GM23338 (cell line): ENCODE results near the gene PLXNA2. TPM values are rescaled to one million over a fixed set of nuclear protein-coding genes. Genes with fewer than 3 reads are reported as not detected.

Experiments used
- ATAC-seq: fragments of 200-7000 bp; cut with Tn5 transposase; 3 replicates; pipeline ENCODE4 v1.9.1; 2020
- DNase-seq: peaks from one replicate; pipeline ENCODE4 v3.0.0-alpha.2; 2015; ENCODE audit warnings: low spot score
- H2AFZ ChIP-seq: fragments of 200-600 bp; sonication (generic); 2 replicates; pipeline ENCODE4 v1.8.0; 2016; ENCODE audit warnings: antibody characterized with exemption, mild to moderate bottlenecking, moderate library complexity
- H3F3A ChIP-seq: fragments of 200-600 bp; sonication (generic); replicated peaks from 2 replicates; pipeline ENCODE4 v1.8.0; 2017; ENCODE audit warnings: antibody characterized with exemption, mixed run types, low read depth
- H3K27ac ChIP-seq: fragments of 200-600 bp; sonication (generic); 2 replicates; pipeline ENCODE4 v1.6.1; 2016; ENCODE audit warnings: low read depth
- H3K27me3 ChIP-seq: fragments of 200-600 bp; sonication (generic); 2 replicates; pipeline ENCODE4 v1.8.0; 2016; ENCODE audit warnings: mild to moderate bottlenecking, mixed run types, moderate library complexity; ENCODE audit not compliant: insufficient read depth
- H3K36me3 ChIP-seq: fragments of 200-600 bp; sonication (generic); 2 replicates; pipeline ENCODE4 v1.8.0; 2016; ENCODE audit warnings: mild to moderate bottlenecking; ENCODE audit not compliant: insufficient read depth
- H3K4me1 ChIP-seq: fragments of 200-600 bp; sonication (generic); 2 replicates; pipeline ENCODE4 v1.8.0; 2016; ENCODE audit warnings: mild to moderate bottlenecking, moderate library complexity; ENCODE audit not compliant: insufficient read depth
- H3K4me2 ChIP-seq: fragments of 200-600 bp; sonication (generic); 2 replicates; pipeline ENCODE4 v1.7.1; 2017; ENCODE audit warnings: mixed run types
- H3K4me3 ChIP-seq: fragments of 200-600 bp; sonication (generic); 2 replicates; pipeline ENCODE4 v1.6.1; 2016; ENCODE audit warnings: mixed run types
- H3K79me2 ChIP-seq: fragments of 200-600 bp; sonication (generic); replicated peaks from 2 replicates; pipeline ENCODE4 v1.8.0; 2017; ENCODE audit warnings: mild to moderate bottlenecking; ENCODE audit not compliant: insufficient read depth
- H3K9me2 ChIP-seq: fragments of 200-600 bp; sonication (generic); 2 replicates; pipeline ENCODE4 v1.8.0; 2017; ENCODE audit not compliant: insufficient read depth
- H4K20me1 ChIP-seq: fragments of 200-600 bp; sonication (generic); replicated peaks from 2 replicates; pipeline ENCODE4 v1.8.0; 2017; ENCODE audit warnings: mild to moderate bottlenecking; ENCODE audit not compliant: insufficient read depth
- H3K27ac Mint-ChIP-seq: 2 replicates; pipeline ENCODE4 v1.8.0; 2020; ENCODE audit warnings: inconsistent platforms, mild to moderate bottlenecking, moderate library complexity, mixed read lengths
- H3K27me3 Mint-ChIP-seq: 3 replicates; pipeline ENCODE4 v1.8.0; 2022; ENCODE audit warnings: low read depth, mild to moderate bottlenecking, moderate library complexity, mixed read lengths, inconsistent platforms; ENCODE audit not compliant: insufficient read depth, poor library complexity
- H3K36me3 Mint-ChIP-seq: 3 replicates; pipeline ENCODE4 v1.8.0; 2021; ENCODE audit warnings: low read depth, mild to moderate bottlenecking, inconsistent platforms, moderate library complexity, mixed read lengths
- H3K4me1 Mint-ChIP-seq: 3 replicates; pipeline ENCODE4 v1.8.0; 2020; ENCODE audit warnings: mild to moderate bottlenecking, inconsistent platforms, mixed read lengths
- H3K4me3 Mint-ChIP-seq: 3 replicates; pipeline ENCODE4 v1.8.0; 2021; ENCODE audit warnings: moderate library complexity, mild to moderate bottlenecking, inconsistent platforms, mixed read lengths
- H3K9me3 Mint-ChIP-seq: 3 replicates; pipeline ENCODE4 v1.8.0; 2020; ENCODE audit warnings: moderate library complexity, mild to moderate bottlenecking, inconsistent platforms, mixed read lengths
- CREB1 ChIP-seq: fragments of 250-450 bp; sonication (Bioruptor Pico); IDR thresholded peaks from 2 replicates; pipeline ENCODE4 v1.5.0; 2020; ENCODE audit warnings: low read depth, mild to moderate bottlenecking, moderate library complexity
- CTCF ChIP-seq, 2 experiments: fragments of 200-600 bp in 1 of 2; sonication (generic) in 1 of 2; conservative IDR thresholded peaks; 2 replicates each; pipeline versions ENCODE4 v1.5.1 to v1.6.1; 2016 to 2017; ENCODE audit warnings: antibody characterized with exemption in 2 of 2, low read depth in 2 of 2, mild to moderate bottlenecking in 2 of 2, moderate library complexity in 1 of 2
- ETS1 ChIP-seq: IDR thresholded peaks from 2 replicates; pipeline ENCODE4 v1.6.1; 2016; ENCODE audit warnings: antibody characterized with exemption
- EZH2 ChIP-seq: fragments of 200-600 bp; sonication (generic); IDR thresholded peaks from one replicate; pipeline ENCODE4 v1.8.0; 2017; ENCODE audit warnings: antibody characterized with exemption, mild to moderate bottlenecking, low read depth; ENCODE audit not compliant: unreplicated experiment
- EZH2phosphoT487 ChIP-seq: fragments of 200-600 bp; sonication (generic); IDR thresholded peaks from one replicate; pipeline ENCODE4 v1.8.1; 2018; ENCODE audit warnings: antibody characterized with exemption; ENCODE audit not compliant: unreplicated experiment
- JUNB ChIP-seq: IDR thresholded peaks from one replicate; pipeline ENCODE4 v1.6.1; 2016; ENCODE audit warnings: antibody characterized with exemption; ENCODE audit not compliant: unreplicated experiment
- NANOG ChIP-seq: IDR thresholded peaks from 2 replicates; pipeline ENCODE4 v1.6.1; 2016; ENCODE audit warnings: antibody characterized with exemption, borderline replicate concordance
- POLR2AphosphoS5 ChIP-seq: IDR thresholded peaks from 2 replicates; pipeline ENCODE4 v1.6.1; 2016; ENCODE audit warnings: antibody characterized with exemption, low read depth
- REST ChIP-seq: IDR thresholded peaks from one replicate; pipeline ENCODE4 v1.6.1; 2018; ENCODE audit warnings: antibody characterized with exemption; ENCODE audit not compliant: unreplicated experiment
- STAT1 ChIP-seq: IDR thresholded peaks from one replicate; pipeline ENCODE4 v1.6.1; 2016; ENCODE audit warnings: antibody characterized with exemption; ENCODE audit not compliant: unreplicated experiment
- ZNF114 ChIP-seq: fragments of 250-450 bp; sonication (Bioruptor Pico); IDR thresholded peaks from 2 replicates; pipeline ENCODE4 v1.5.0; 2020; ENCODE audit warnings: mild to moderate bottlenecking, moderate library complexity
- ZNF331 ChIP-seq: fragments of 250-450 bp; sonication (Bioruptor Pico); IDR thresholded peaks from 2 replicates; pipeline ENCODE4 v1.5.0; 2020; ENCODE audit warnings: low read depth, mild to moderate bottlenecking, moderate library complexity
- ZNF462 ChIP-seq: fragments of 250-450 bp; sonication (Bioruptor Pico); IDR thresholded peaks from 2 replicates; pipeline ENCODE4 v1.5.0; 2020; ENCODE audit warnings: mild to moderate bottlenecking, moderate library complexity
- polyA plus RNA-seq: library from polyadenylated mRNA; unstranded; fragments of >200 nt; fragmentation: Nextera tagmentation; extraction: Ambion mirVana; gene quantifications from 2 replicates; pipeline ENCODE4 v1.2.1, GENCODE V29; 2016
- total RNA-seq: library from RNA; depleted of rRNA; stranded (reverse); fragments of >200 nt; shearing (Covaris generic); gene quantifications from 2 replicates; pipeline ENCODE4 v1.2.3, GENCODE V29; 2014

The PLXNA2 gene
- total and polyA plus RNA-seq, 2 experiments from 2014 or later = 0.40 to 1.8 TPM

GRCh38 chr1:207992677-207993236 lies 251.4 kb downstream of the PLXNA2 start:
- Histone ChIP-seq H3K36me3 (no peaks in the 10 kb centered on the region), H3F3A (no peaks in the 10 kb centered on the region), H3K79me2 (no peaks in the 10 kb centered on the region), H3K4me1 (peaks cover 16% of the 10 kb centered on the region), H3K27me3 (no peaks in the 10 kb centered on the region), H3K9me2 (no peaks in the 10 kb centered on the region), H4K20me1 (0 out of 2 replicates have a peak, but pooled peaks cover 4% of the 10 kb centered on the region), H3K4me3 (no peak overlapping the region), H3K4me2 (no peak overlapping the region), H3K27ac (no peak overlapping the region), H2AFZ (no peak overlapping the region)
- peaks cover 3% of the 10 kb centered on the region for H3K27me3 Mint-ChIP-seq
- H3K27ac Mint-ChIP-seq = no peak overlapping the region
- no peaks in the 10 kb centered on the region for H3K36me3 Mint-ChIP-seq
- no peak for DNase-seq
- no peak for ATAC-seq
- no peak for TF ChIP-seq POLR2AphosphoS5
- no peak for TF ChIP-seq EZH2
- no peak for TF ChIP-seq ZNF114
- no peak for TF ChIP-seq CTCF (conservative IDR thresholded peaks at IDR 0.05; ENCODE audit: low read depth in 2 of 2)
- TF ChIP-seq ZNF462 (CRISPR knock-in tag) = no peak
- TF ChIP-seq CREB1 (CRISPR knock-in tag) = no peak
- TF ChIP-seq ZNF331 (CRISPR knock-in tag) = no peak
- no peak for TF ChIP-seq NANOG
- TF ChIP-seq REST = no peak
- no peak for TF ChIP-seq STAT1
- TF ChIP-seq JUNB = no peak
- TF ChIP-seq EZH2phosphoT487 = no peak
- no peak for TF ChIP-seq ETS1
- H3K4me3 Mint-ChIP-seq = no peak overlapping the region
- H3K4me1 Mint-ChIP-seq = peaks cover 8% of the 10 kb centered on the region
- no peaks in the 10 kb centered on the region; the same call in 2 of the 3 replicates for H3K9me3 Mint-ChIP-seq
